H1 (cell line): ENCODE results near the gene TAF12. TPM values are rescaled to one million over a fixed set of nuclear protein-coding genes. Genes with fewer than 3 reads are reported as not detected.

Experiments used
- CTCF ChIA-PET: fragments of 300-600 bp; sonication (Branson Sonifier 250); formaldehyde crosslinking; loops from one replicate; lab custom pipeline; 2021; ENCODE audit not compliant: partially characterized antibody; lab: Charles Lee
- POLR2A ChIA-PET: fragments of 300-600 bp; sonication (Branson Sonifier 250); formaldehyde crosslinking; loops from one replicate; lab custom pipeline; 2021; ENCODE audit warnings: inconsistent platforms; ENCODE audit not compliant: partially characterized antibody; lab: Charles Lee
- DNase-seq, 2 experiments: peaks; one replicate each; pipeline versions ENCODE4 v3.0.0 to v3.0.0-alpha.2; 2010 to 2022; ENCODE audit warnings: low spot score in 2 of 2, low read depth in 1 of 2, mixed read lengths in 1 of 2
- FAIRE-seq: peaks from 2 replicates; lab custom pipeline; 2011; peaks lifted over from hg19 to GRCh38; lab: Jason Lieb, UNC
- H2AFZ ChIP-seq: 2 replicates; pipeline ENCODE4 v1.8.1; 2012; ENCODE audit warnings: low read length, inconsistent platforms
- H2AK5ac ChIP-seq: 2 replicates; pipeline ENCODE4 v1.6.1; 2013; ENCODE audit warnings: low read depth, low read length
- H2BK120ac ChIP-seq: replicated peaks from 2 replicates; pipeline ENCODE3; 2013; ENCODE audit warnings: low read depth, low read length, inconsistent platforms
- H2BK12ac ChIP-seq: 2 replicates; pipeline ENCODE4 v1.6.1; 2013; ENCODE audit warnings: low read depth, low read length
- H2BK15ac ChIP-seq: 2 replicates; pipeline ENCODE4 v1.6.1; 2013; ENCODE audit warnings: low read length
- H2BK20ac ChIP-seq: 2 replicates; pipeline ENCODE4 v1.6.1; 2013; ENCODE audit warnings: low read length
- H2BK5ac ChIP-seq: 2 replicates; pipeline ENCODE4 v1.6.1; 2013; ENCODE audit warnings: low read depth, low read length
- H3K14ac ChIP-seq: 2 replicates; pipeline ENCODE4 v1.6.1; 2013; ENCODE audit warnings: inconsistent platforms; ENCODE audit not compliant: insufficient read length
- H3K18ac ChIP-seq: 2 replicates; pipeline ENCODE4 v1.6.1; 2013; ENCODE audit warnings: low read length; ENCODE audit errors: extremely low read depth
- H3K23ac ChIP-seq: 2 replicates; pipeline ENCODE4 v1.6.1; 2013; ENCODE audit warnings: inconsistent platforms; ENCODE audit not compliant: insufficient read length
- H3K23me2 ChIP-seq: 2 replicates; pipeline ENCODE4 v1.6.1; 2013; ENCODE audit warnings: low read depth, low read length
- H3K27ac ChIP-seq: 2 replicates; pipeline ENCODE4 v1.6.1; 2011; ENCODE audit warnings: low read depth, low read length, inconsistent platforms
- H3K27me3 ChIP-seq, 4 experiments: replicated peaks in 1 of 4; 1 replicate in 1 of 4; 2 replicates in 3 of 4; pipeline versions ENCODE4 v1.6.1 to v1.8.1; 2011 to 2013; ENCODE audit warnings: low read length in 3 of 4, mild to moderate bottlenecking in 3 of 4, inconsistent platforms in 2 of 4, mixed read lengths in 2 of 4, moderate library complexity in 1 of 4; ENCODE audit not compliant: control insufficient read depth in 3 of 4, insufficient read depth in 3 of 4; ENCODE audit errors: extremely low read depth in 1 of 4
- H3K36me3 ChIP-seq, 4 experiments: 2 replicates each; pipeline versions ENCODE4 v1.6.1 to v1.8.1; 2011 to 2013; ENCODE audit warnings: mild to moderate bottlenecking in 4 of 4, low read length in 3 of 4, moderate library complexity in 2 of 4, control low read depth in 1 of 4, inconsistent platforms in 1 of 4; ENCODE audit not compliant: insufficient read depth in 4 of 4, control insufficient read depth in 2 of 4
- H3K4ac ChIP-seq: replicated peaks from 2 replicates; pipeline ENCODE3; 2013; ENCODE audit warnings: low read length, low read depth, mixed read lengths, inconsistent platforms; ENCODE audit not compliant: insufficient read length
- H3K4me1 ChIP-seq, 4 experiments: replicated peaks in 1 of 4; 1 replicate in 1 of 4; 2 replicates in 3 of 4; pipeline versions ENCODE4 v1.6.1 to v1.8.1; 2011 to 2013; ENCODE audit warnings: low read length in 3 of 4, inconsistent platforms in 2 of 4, mixed read lengths in 1 of 4; ENCODE audit not compliant: insufficient read depth in 4 of 4, control insufficient read depth in 3 of 4
- H3K4me2 ChIP-seq, 2 experiments: 2 replicates each; pipeline versions ENCODE4 v1.6.1 to v1.8.1; 2011 to 2013; ENCODE audit warnings: low read depth in 2 of 2, low read length in 2 of 2, control low read depth in 1 of 2, inconsistent platforms in 1 of 2, mild to moderate bottlenecking in 1 of 2; ENCODE audit not compliant: insufficient read depth in 1 of 2
- H3K4me3 ChIP-seq, 4 experiments: fragments of 200-600, 300-600 bp in 1 of 4; sonication (generic), shearing (Covaris generic), sonication (Bioruptor Twin) in 1 of 4; 2 replicates each; pipeline versions ENCODE4 v1.5.1 to v1.8.1; 2011 to 2016; ENCODE audit warnings: low read length in 4 of 4, low read depth in 3 of 4, control low read depth in 2 of 4, inconsistent platforms in 2 of 4, mild to moderate bottlenecking in 2 of 4, mixed read lengths in 1 of 4, moderate library complexity in 1 of 4; ENCODE audit not compliant: insufficient read depth in 2 of 4; ENCODE audit errors: extremely low read depth in 1 of 4
- H3K56ac ChIP-seq: replicated peaks from 2 replicates; pipeline ENCODE3; 2013; ENCODE audit warnings: low read depth, mild to moderate bottlenecking, mixed read lengths, low read length, inconsistent platforms; ENCODE audit not compliant: insufficient read length
- H3K79me1 ChIP-seq: 2 replicates; pipeline ENCODE4 v1.6.1; 2013; ENCODE audit warnings: low read depth, low read length, control low read depth
- H3K79me2 ChIP-seq, 2 experiments: 2 replicates each; pipeline versions ENCODE4 v1.6.1 to v1.8.1; 2012 to 2013; ENCODE audit warnings: low read length in 2 of 2, mild to moderate bottlenecking in 2 of 2, inconsistent platforms in 1 of 2; ENCODE audit not compliant: insufficient read depth in 2 of 2, control insufficient read depth in 1 of 2
- H3K9ac ChIP-seq, 4 experiments: replicated peaks in 1 of 4; 1 replicate in 1 of 4; 2 replicates in 3 of 4; pipeline versions ENCODE4 v1.6.1 to v1.8.1; 2011 to 2013; ENCODE audit warnings: low read depth in 3 of 4, low read length in 3 of 4, control low read depth in 2 of 4, mild to moderate bottlenecking in 2 of 4, moderate library complexity in 2 of 4, inconsistent platforms in 1 of 4; ENCODE audit errors: extremely low read depth in 1 of 4
- H3K9me3 ChIP-seq, 2 experiments: 2 replicates each; pipeline versions ENCODE4 v1.6.1 to v1.8.1; 2012 to 2013; ENCODE audit warnings: mild to moderate bottlenecking in 2 of 2, moderate library complexity in 2 of 2, control low read depth in 1 of 2, inconsistent platforms in 1 of 2, low read depth in 1 of 2, low read length in 1 of 2, mixed read lengths in 1 of 2; ENCODE audit not compliant: insufficient read depth in 2 of 2
- H4K20me1 ChIP-seq, 2 experiments: replicated peaks in 1 of 2; 2 replicates each; pipeline versions ENCODE3 to v1.8.1; 2011 to 2013; ENCODE audit warnings: inconsistent platforms in 2 of 2, low read length in 2 of 2, mild to moderate bottlenecking in 1 of 2; ENCODE audit not compliant: insufficient read depth in 2 of 2, control insufficient read depth in 1 of 2
- H4K5ac ChIP-seq: 2 replicates; pipeline ENCODE4 v1.6.1; 2013; ENCODE audit warnings: low read length, low read depth, mixed read lengths, inconsistent platforms; ENCODE audit not compliant: insufficient read length
- H4K8ac ChIP-seq: 2 replicates; pipeline ENCODE4 v1.8.0; 2013; ENCODE audit warnings: mild to moderate bottlenecking, moderate library complexity, low read length, inconsistent platforms; ENCODE audit not compliant: insufficient read depth; ENCODE audit errors: extremely low read depth
- H4K91ac ChIP-seq: replicated peaks from 2 replicates; pipeline ENCODE3; 2013; ENCODE audit warnings: low read length, mixed read lengths, inconsistent platforms; ENCODE audit not compliant: insufficient read length
- EGR1 ChIP-seq: IDR thresholded peaks from 2 replicates; pipeline ENCODE4 v1.6.1; 2011; ENCODE audit warnings: low read depth, low read length, borderline replicate concordance
- PHF8 ChIP-seq: fragments of 200-600 bp; sonication (generic); conservative IDR thresholded peaks from 2 replicates; pipeline ENCODE4 v1.7.1; 2012; ENCODE audit warnings: low read depth, mild to moderate bottlenecking, inconsistent platforms, low read length, moderate library complexity
- POLR2A ChIP-seq, 2 experiments: IDR thresholded peaks; 1 replicate in 1 of 2; 2 replicates in 1 of 2; pipeline ENCODE4 v1.6.1; 2011; ENCODE audit warnings: low read depth in 2 of 2, low read length in 2 of 2, mild to moderate bottlenecking in 2 of 2; ENCODE audit errors: control extremely low read depth in 1 of 2
- YY1 ChIP-seq: IDR thresholded peaks from 2 replicates; pipeline ENCODE4 v1.6.1; 2011; ENCODE audit warnings: low read depth, mild to moderate bottlenecking, low read length
- WGBS, 2 experiments: shearing (Covaris generic) in 1 of 2; methylation state at CpG; one replicate each; pipeline versions ENCODE4 v1.1.6 to v1.1.7; 2013 to 2015; ENCODE audit warnings: low lambda C conversion rate in 2 of 2, mixed read lengths in 2 of 2, inconsistent platforms in 1 of 2, low coverage in 1 of 2, missing lambda C conversion rate in 1 of 2; ENCODE audit not compliant: insufficient replicate concordance in 2 of 2, insufficient coverage in 1 of 2, insufficient read length in 1 of 2; ENCODE audit errors: extremely low coverage in 1 of 2, missing lambda C conversion rate in 1 of 2; 5-methylcytosine and 5-hydroxymethylcytosine counted together
- polyA plus RNA-seq, 7 experiments: library from polyadenylated mRNA; depleted of rRNA in 3 of 7; stranded (reverse) in 5 of 7; unstranded in 2 of 7; fragments of >200 nt in 5 of 7; fragments of 200-250 nt in 2 of 7; gene quantifications; 1 replicate in 5 of 7; 2 replicates in 1 of 7; 4 replicates in 1 of 7; pipeline versions ENCODE4 v1.2.1 to v1.2.3, GENCODE V29; 2011 to 2013; ENCODE audit warnings: missing spikeins in 2 of 7, mixed read lengths in 2 of 7
- total RNA-seq: library from RNA; stranded (reverse); fragmentation: NEBNext Ultra II Directional; extraction: Animal tissue kit (Norgen Biotek cat#: 25700); gene quantifications from 2 replicates; pipeline ENCODE4 v1.2.1, GENCODE V29; 2021

TAF12 gene
- total and polyA plus RNA-seq, 2 of the 8 experiments (the other 6 are each of a cell fraction or from before 2014, with no cell fraction given): 25.1 to 27.2 TPM

DNA sequence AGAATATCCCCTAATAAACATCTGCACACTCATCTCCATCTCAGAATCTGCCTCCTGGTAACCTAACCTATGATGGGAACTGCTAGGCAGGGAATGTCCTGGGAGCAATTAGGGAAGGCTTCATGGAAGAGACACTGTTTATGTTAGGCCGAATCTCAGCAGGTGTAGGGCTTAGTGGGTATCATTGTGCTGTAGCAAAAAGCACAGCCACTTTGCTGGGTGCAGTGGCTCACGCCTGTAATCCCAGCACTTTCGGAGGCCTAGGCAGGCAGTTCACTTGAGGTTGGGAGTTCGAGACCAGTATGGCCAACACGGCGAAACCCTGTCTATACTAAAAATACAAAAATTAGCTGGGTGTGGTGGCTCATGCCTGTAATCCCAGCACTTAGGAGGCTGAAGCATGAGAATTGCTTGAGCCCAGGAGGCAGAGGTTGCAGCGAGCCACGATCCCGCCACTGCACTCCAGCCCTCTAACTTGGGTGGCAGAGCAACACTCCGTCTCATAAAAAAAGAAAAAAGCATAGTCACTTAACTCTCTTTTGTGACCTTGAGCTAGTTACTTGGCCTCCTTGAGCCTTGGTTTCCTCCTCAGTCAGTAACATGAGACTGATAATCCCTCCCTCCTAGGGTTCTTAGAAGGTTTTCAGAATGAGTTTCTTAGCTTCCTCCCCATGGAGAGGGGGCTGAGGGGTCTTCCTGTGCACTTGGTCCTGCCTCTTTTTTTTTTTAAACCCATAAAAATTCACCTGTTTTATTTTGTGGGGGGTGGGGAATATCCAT is 47.3 kb downstream of the TAF12 start:
- CTCF ChIA-PET: interaction anchor here (0.6 to 1.6 kb wide), 4 partner anchors 9 to 1102 kb away, joined by 3 to 5 read pairs (median 4); no protein-coding TSS in a partner anchor
- H3K27me3 ChIP-seq: peaks cover 0 to 7% (median 2%) of the 10 kb centered on the region in 4 experiments; a peak in 3 of 7 replicates
- H3K23me2 ChIP-seq: no peaks in the 10 kb centered on the region; the same call in none of the 2 replicates
- H3K18ac ChIP-seq: no peak overlapping the region
- no peaks in the 10 kb centered on the region for H3K36me3 ChIP-seq
- H3K27ac ChIP-seq: peak overlapping the region; percentile 2; the same call in 1 of the 2 replicates
- WGBS, 2 experiments: 73% methylated on average over 9 of the region's 10 CpGs; no CpG with 5 or more reads in 1 of the 2 experiments
- no peak overlapping the region for H4K8ac ChIP-seq
- peak overlapping the region; percentile 67 for H2BK5ac ChIP-seq
- H3K4ac ChIP-seq: no peak overlapping the region
- H2BK20ac ChIP-seq: no peak overlapping the region
- FAIRE-seq: no peak
- no peaks in the 10 kb centered on the region for H3K79me1 ChIP-seq
- peaks cover 9 to 18% (median 14%) of the 10 kb centered on the region in 4 experiments for H3K4me1 ChIP-seq
- H3K14ac ChIP-seq: no peak overlapping the region
- no peaks in the 10 kb centered on the region; a peak in 1 of 4 replicates for H3K9me3 ChIP-seq
- DNase-seq: no peak
- no peaks in the 10 kb centered on the region; a peak in 1 of 4 replicates for H3K79me2 ChIP-seq
- no peak overlapping the region for H4K5ac ChIP-seq
- H3K56ac ChIP-seq: no peak overlapping the region
- peak overlapping the region; percentile 4 to 26; a peak in 1 of 4 replicates for H3K4me2 ChIP-seq
- no peak overlapping the region for H2BK120ac ChIP-seq
- H2BK12ac ChIP-seq: no peak overlapping the region; the same call in 1 of the 2 replicates
- no peak overlapping the region for H2AK5ac ChIP-seq
- no peak overlapping the region for H3K4me3 ChIP-seq
- POLR2A ChIA-PET: interaction anchor here (0.5 to 21.8 kb wide), 5 partner anchors 16 to 82 kb away, joined by 4 to 473 read pairs (median 6); partner anchors contain the start of genes RCC1 and RNU11
- H2AFZ ChIP-seq: no peak overlapping the region
- no peak overlapping the region for H4K91ac ChIP-seq
- H3K9ac ChIP-seq: no peak overlapping the region
- H3K23ac ChIP-seq: no peak overlapping the region
- no peaks in the 10 kb centered on the region for H4K20me1 ChIP-seq
- no peak overlapping the region; the same call in 1 of the 2 replicates for H2BK15ac ChIP-seq
- TF ChIP-seq PHF8 (no peak), YY1 (no peak), POLR2A (IDR thresholded peaks at IDR 0.05; ENCODE audit: control extremely low read depth in 1 of 2, low read depth in 2 of 2, low read length in 2 of 2) (no peak), EGR1 (no peak)
